MCF 10A (cell line): ENCODE measurements around the gene INTS7. TPM values are rescaled to one million over a fixed set of nuclear protein-coding genes. Genes with fewer than 3 reads are reported as not detected.

Source experiments
- BruUV-seq: library from RNA; stranded (reverse); fragments of 400-500 nt; replicated peaks from 2 replicates; lab custom pipeline; 2021; lab: Mats Ljungman, UMichigan
- CTCF ChIA-PET: fragments of 300-600 bp; sonication (Branson Sonifier 250); formaldehyde crosslinking; extraction: SDS; loops from one replicate; lab custom pipeline; 2021; ENCODE audit warnings: antibody characterized with exemption, inconsistent platforms; lab: Yijun Ruan, JAX
- POLR2A ChIA-PET: fragments of 300-600, 350-650 bp; sonication (Branson Sonifier 250); formaldehyde crosslinking; extraction: SDS; loops from one replicate; lab custom pipeline; 2020; ENCODE audit warnings: antibody characterized with exemption, inconsistent platforms; lab: Yijun Ruan, JAX
- DNase-seq: peaks from one replicate; pipeline ENCODE4 v3.0.0-alpha.2; 2018; ENCODE audit not compliant: unreplicated experiment
- H3K27ac Mint-ChIP-seq: one replicate; pipeline ENCODE4 v1.8.0; 2022; ENCODE audit warnings: mild to moderate bottlenecking, low read depth, mixed read lengths; ENCODE audit not compliant: unreplicated experiment
- H3K27me3 Mint-ChIP-seq: one replicate; pipeline ENCODE4 v1.8.0; 2022; ENCODE audit warnings: mixed read lengths; ENCODE audit not compliant: insufficient read depth, unreplicated experiment
- H3K36me3 Mint-ChIP-seq: one replicate; pipeline ENCODE4 v1.8.0; 2022; ENCODE audit warnings: mild to moderate bottlenecking, moderate library complexity, mixed read lengths; ENCODE audit not compliant: insufficient read depth, unreplicated experiment
- H3K4me1 Mint-ChIP-seq: one replicate; pipeline ENCODE4 v1.8.0; 2022; ENCODE audit warnings: mixed read lengths; ENCODE audit not compliant: insufficient read depth, unreplicated experiment
- H3K4me3 Mint-ChIP-seq: one replicate; pipeline ENCODE4 v1.8.0; 2022; ENCODE audit warnings: mild to moderate bottlenecking, moderate library complexity, mixed read lengths; ENCODE audit not compliant: unreplicated experiment
- H3K9me3 Mint-ChIP-seq: one replicate; pipeline ENCODE4 v1.8.0; 2022; ENCODE audit warnings: mixed read lengths; ENCODE audit not compliant: unreplicated experiment
- intact Hi-C: fragments of 100-400 bp; cut with micrococcal nuclease; formaldehyde crosslinking; loops from 2 replicates; pipeline ENCODE4 v1.14.1; 2022
- microRNA-seq: library from miRNA; unstranded; fragments of <30 nt; microRNA quantifications from one replicate; pipeline ENCODE4 v1.2.0, GENCODE V29; 2022
- total RNA-seq: library from RNA; stranded (reverse); gene quantifications from 2 replicates; pipeline ENCODE4 v1.2.3, GENCODE V29; 2022
- TF ChIP-seq, protein P1 (sequence below): fragments of 200-600 bp; IDR thresholded peaks from one replicate; pipeline ENCODE4 v1.8.0; 2022; ENCODE audit warnings: antibody characterized with exemption, mild to moderate bottlenecking; ENCODE audit not compliant: unreplicated experiment

Gene INTS7
- total RNA-seq, 1 experiment from 2014 or later = 62.3 TPM

- Mint-ChIP-seq H3K4me1 (peaks cover under 1% of the 10 kb centered on the region), H3K27me3 (no peaks in the 10 kb centered on the region), H3K36me3 (no peaks in the 10 kb centered on the region), H3K9me3 (no peaks in the 10 kb centered on the region), H3K4me3 (no peak overlapping the region), H3K27ac (no peak overlapping the region)
- no TSS peak for BruUV-seq
- DNase-seq = no peak
- POLR2A ChIA-PET = interaction anchor here (1.6 to 1.7 kb wide), 2 partner anchors 8 to 9 kb away, joined by 4 to 6 read pairs; no protein-coding TSS in a partner anchor
- intact Hi-C loops = no loop called here
- TF ChIP-seq, protein P1, sequence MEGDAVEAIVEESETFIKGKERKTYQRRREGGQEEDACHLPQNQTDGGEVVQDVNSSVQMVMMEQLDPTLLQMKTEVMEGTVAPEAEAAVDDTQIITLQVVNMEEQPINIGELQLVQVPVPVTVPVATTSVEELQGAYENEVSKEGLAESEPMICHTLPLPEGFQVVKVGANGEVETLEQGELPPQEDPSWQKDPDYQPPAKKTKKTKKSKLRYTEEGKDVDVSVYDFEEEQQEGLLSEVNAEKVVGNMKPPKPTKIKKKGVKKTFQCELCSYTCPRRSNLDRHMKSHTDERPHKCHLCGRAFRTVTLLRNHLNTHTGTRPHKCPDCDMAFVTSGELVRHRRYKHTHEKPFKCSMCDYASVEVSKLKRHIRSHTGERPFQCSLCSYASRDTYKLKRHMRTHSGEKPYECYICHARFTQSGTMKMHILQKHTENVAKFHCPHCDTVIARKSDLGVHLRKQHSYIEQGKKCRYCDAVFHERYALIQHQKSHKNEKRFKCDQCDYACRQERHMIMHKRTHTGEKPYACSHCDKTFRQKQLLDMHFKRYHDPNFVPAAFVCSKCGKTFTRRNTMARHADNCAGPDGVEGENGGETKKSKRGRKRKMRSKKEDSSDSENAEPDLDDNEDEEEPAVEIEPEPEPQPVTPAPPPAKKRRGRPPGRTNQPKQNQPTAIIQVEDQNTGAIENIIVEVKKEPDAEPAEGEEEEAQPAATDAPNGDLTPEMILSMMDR = no peak
- CTCF ChIA-PET = interaction anchor here (0.6 to 2.2 kb wide), 5 partner anchors 10 to 83 kb away, joined by 3 to 14 read pairs (median 4); no protein-coding TSS in a partner anchor
Observed at GRCh38 chr1:211893260-211893659, 142.1 kb downstream of the INTS7 start.

DNA sequence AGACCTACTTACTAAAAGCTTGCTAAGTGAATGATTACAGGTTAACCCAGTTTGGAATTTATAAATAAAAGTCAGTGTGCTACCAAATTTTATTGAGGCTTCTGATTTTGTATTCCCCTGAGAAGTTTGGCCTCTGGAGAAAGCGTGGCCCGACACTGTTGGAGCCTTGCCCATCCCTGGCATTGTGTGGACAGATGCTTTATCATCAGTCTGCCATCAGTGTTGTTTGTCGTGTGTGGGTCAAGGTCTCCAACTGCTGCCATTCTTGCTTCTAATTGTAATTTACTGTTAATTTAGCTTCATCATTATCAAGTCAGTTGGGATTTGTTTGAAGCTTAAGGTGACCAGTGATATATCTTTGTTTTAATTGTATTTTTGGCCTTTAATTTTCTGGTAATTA lies 142.8 kb downstream of the INTS7 start:
- POLR2A ChIA-PET = interaction anchor here (0.7 to 1.6 kb wide), 2 partner anchors 9 to 21 kb away, joined by 4 to 6 read pairs; no protein-coding TSS in a partner anchor
- BruUV-seq = no TSS peak
- peaks cover 7% of the 10 kb centered on the region for H3K4me1 Mint-ChIP-seq

DNA sequence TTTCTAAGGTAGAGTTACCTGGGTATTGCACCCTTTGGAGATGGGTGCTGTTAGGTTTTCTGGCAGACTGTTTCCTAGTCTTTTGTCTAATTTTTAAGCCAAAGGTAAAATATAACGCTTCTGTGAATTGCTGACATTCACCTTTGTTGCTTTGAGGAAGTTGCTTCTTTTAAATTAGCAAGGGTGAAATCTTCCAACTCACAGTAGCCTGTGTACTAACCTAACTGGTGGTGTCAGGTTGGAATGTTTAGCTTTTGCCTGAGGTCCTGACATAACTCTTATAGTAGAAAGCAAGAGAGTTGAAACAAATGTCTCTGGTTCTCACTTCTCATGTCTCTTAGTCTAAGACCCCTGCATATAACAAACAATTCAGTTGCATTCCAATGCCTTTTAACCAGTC lies 143.6 kb downstream of the INTS7 start:
- no peak overlapping the region for H3K27ac Mint-ChIP-seq
- H3K4me1 Mint-ChIP-seq = peaks cover 16% of the 10 kb centered on the region
- intact Hi-C loops = no loop called here
- no peaks in the 10 kb centered on the region for H3K9me3 Mint-ChIP-seq
- BruUV-seq = no TSS peak
- DNase-seq = no peak
- H3K4me3 Mint-ChIP-seq = no peak overlapping the region
- TF ChIP-seq, protein P1 = no peak
- CTCF ChIA-PET = interaction anchor here (1.1 to 1.2 kb wide), 2 partner anchors 8 to 24 kb away, joined by 3 to 4 read pairs; no protein-coding TSS in a partner anchor
- POLR2A ChIA-PET = interaction anchor here (0.7 to 1.6 kb wide), 5 partner anchors 10 to 34 kb away, joined by 3 to 6 read pairs (median 3); no protein-coding TSS in a partner anchor
- no peaks in the 10 kb centered on the region for H3K27me3 Mint-ChIP-seq
- H3K36me3 Mint-ChIP-seq = no peaks in the 10 kb centered on the region

More for the DNA sequence above, 142.8 kb downstream of the INTS7 start:
- TF ChIP-seq, protein P1 = no peak
- Mint-ChIP-seq H3K4me3 (no peak overlapping the region), H3K27me3 (no peaks in the 10 kb centered on the region), H3K36me3 (no peaks in the 10 kb centered on the region), H3K27ac (no peak overlapping the region), H3K9me3 (no peaks in the 10 kb centered on the region)
- DNase-seq = no peak
- CTCF ChIA-PET = interaction anchor here (0.7 to 2.2 kb wide), 6 partner anchors 8 to 83 kb away, joined by 3 to 14 read pairs (median 4); no protein-coding TSS in a partner anchor
- intact Hi-C loops = no loop called here

Small RNA genes lying within 50 kb of the gene (microRNA-seq; reads per million reads assigned to microRNA genes)
- gene MIR3122 = not detected

Other genes starting within 250 kb of the INTS7 start
- 76.2 and 82.4 TPM in 2 replicates for gene LPGAT1, start 204.8 kb downstream of the INTS7 start, total RNA-seq
- 20.2 and 34.4 TPM in 2 replicates for gene DTL, start 191 bp upstream of the INTS7 start, total RNA-seq
- 37.5 and 38.6 TPM in 2 replicates for gene PPP2R5A, start 249.9 kb upstream of the INTS7 start, total RNA-seq